Measurements from ENCODE around the gene GMPR2. TPM values are rescaled to one million over a fixed set of nuclear protein-coding genes. Genes with fewer than 3 reads are reported as not detected.

GMPR2 gene
- 81.6 and 104 TPM in 2 replicates for total RNA-seq (2014; rRNA removed; shearing (Covaris generic))

GRCh38 chr14:24232645-24233537 lies at the start of gene GMPR2:
Gene GMPR2, plus strand, starts transcription at chr14:24232929. Its CDS starts 325 bp downstream, at chr14:24233254.
- DNase-seq, result peak; percentile 66

DNA sequence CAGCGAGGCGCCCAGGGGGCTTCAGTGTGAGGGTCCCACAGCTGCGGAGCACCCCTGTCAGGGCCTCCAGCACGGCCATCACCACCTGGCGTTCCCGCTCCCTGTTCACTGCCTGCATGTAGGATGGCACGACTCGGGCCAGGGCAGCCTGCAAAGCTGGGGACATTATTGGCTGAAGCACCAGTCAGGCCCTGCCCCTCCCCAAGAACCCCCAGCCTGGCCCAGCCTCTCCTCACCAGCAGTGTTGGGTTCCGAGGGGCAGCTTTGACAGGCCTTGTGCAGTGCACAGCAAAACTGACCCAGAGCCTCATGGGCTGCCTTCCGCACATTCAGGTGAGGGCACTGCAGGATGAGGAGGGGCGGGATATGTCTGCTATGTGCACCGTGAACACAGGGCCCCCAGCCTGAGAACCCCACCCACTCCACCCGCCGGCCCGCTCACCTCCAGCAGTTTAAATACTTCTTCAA lies 49.7 kb upstream of the GMPR2 start:
- DNase-seq, result no peak
- Histone ChIP-seq H3K4me3 (ENCODE audit: insufficient read depth, low read depth, low read length) (no peak overlapping the region), H3K27me3 (ENCODE audit: control insufficient read depth, insufficient read depth, low read length) (no peaks in the 10 kb centered on the region), H3K36me3 (replicated peaks; ENCODE audit: control insufficient read depth, insufficient read depth, low read length) (peaks cover 55% of the 10 kb centered on the region)

More at GRCh38 chr14:24232645-24233537, at the start of gene GMPR2:
- Histone ChIP-seq H3K36me3 (replicated peaks; ENCODE audit: control insufficient read depth, insufficient read depth, low read length) (peaks cover 10% of the 10 kb centered on the region), H3K27me3 (ENCODE audit: control insufficient read depth, insufficient read depth, low read length) (no peaks in the 10 kb centered on the region), H3K4me3 (ENCODE audit: insufficient read depth, low read depth, low read length) (peak within 1 kb of the TSS; percentile 87)

DNA sequence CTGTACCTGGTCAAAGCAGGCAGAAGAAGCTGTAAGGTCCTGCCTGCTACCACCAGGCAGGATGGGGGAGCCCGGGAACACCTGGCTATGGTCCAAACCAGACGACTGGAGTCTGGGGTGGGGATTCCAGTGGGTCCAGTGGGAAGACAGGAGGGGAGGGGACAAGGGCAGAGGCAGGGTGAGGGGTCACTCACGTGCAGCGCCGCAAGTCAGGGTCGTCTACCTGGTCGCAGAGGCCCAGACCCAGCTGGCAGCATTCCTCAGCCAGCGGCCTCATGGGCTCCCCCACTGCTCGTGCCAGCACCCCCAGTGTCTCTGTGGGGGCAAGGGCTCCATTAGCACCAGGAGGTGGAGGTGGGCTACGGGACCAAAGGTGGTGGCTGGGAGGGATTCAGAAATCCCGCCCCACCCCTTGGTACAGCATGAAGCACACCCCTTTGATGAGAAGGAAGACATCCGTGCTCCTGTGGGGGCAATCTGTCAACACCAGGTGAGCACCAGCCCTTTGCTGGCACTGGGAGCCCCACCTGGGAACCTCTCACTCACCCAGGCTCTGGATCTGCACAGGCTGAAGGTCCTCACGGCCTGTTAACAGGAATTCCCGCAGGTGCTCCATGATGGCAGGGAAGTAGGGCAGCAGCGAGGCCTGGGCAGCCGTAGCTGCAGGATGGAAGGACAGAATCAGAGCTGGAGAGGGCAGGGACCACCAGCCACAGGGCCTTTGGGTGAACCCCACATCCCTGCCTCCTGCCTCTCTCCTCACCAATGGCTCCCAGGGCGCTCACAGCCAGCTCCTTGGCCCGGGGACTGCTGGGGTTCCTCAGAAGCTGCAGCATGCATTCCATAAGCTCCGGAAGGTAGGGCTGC lies 48.4 kb upstream of the GMPR2 start:
- Histone ChIP-seq H3K36me3 (replicated peaks; ENCODE audit: control insufficient read depth, insufficient read depth, low read length) (peaks cover 49% of the 10 kb centered on the region), H3K4me3 (ENCODE audit: insufficient read depth, low read depth, low read length) (no peak overlapping the region), H3K27me3 (ENCODE audit: control insufficient read depth, insufficient read depth, low read length) (no peaks in the 10 kb centered on the region)
- no peak for DNase-seq

GRCh38 chr14:24185026-24185425 lies 47.7 kb upstream of the GMPR2 start:
- no peak for DNase-seq
- Histone ChIP-seq H3K36me3 (replicated peaks; ENCODE audit: control insufficient read depth, insufficient read depth, low read length) (peaks cover 46% of the 10 kb centered on the region), H3K4me3 (ENCODE audit: insufficient read depth, low read depth, low read length) (no peak overlapping the region), H3K27me3 (ENCODE audit: control insufficient read depth, insufficient read depth, low read length) (no peaks in the 10 kb centered on the region)

DNA sequence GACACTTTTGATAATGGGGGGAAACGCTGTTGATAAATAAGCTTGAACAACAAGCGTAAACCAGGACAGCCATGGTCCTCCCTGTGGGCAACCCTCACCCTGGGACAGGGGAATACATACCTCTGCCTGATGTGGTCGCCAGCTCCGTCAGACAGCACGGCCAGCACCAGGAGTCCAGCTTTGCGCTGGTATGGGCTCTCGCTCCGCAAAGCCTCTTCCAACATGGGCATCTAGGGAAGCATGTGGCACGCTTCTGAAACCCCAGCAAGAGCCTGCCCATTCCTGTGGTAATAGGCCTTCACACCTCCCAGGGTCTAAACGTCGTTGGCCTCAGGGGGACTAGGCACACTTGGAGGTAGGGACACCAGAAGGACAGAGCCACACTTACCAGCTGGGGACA lies 47.0 kb upstream of the GMPR2 start:
- Histone ChIP-seq H3K4me3 (ENCODE audit: insufficient read depth, low read depth, low read length) (no peak overlapping the region), H3K27me3 (ENCODE audit: control insufficient read depth, insufficient read depth, low read length) (no peaks in the 10 kb centered on the region), H3K36me3 (replicated peaks; ENCODE audit: control insufficient read depth, insufficient read depth, low read length) (peaks cover 43% of the 10 kb centered on the region)
- no peak for DNase-seq

DNA sequence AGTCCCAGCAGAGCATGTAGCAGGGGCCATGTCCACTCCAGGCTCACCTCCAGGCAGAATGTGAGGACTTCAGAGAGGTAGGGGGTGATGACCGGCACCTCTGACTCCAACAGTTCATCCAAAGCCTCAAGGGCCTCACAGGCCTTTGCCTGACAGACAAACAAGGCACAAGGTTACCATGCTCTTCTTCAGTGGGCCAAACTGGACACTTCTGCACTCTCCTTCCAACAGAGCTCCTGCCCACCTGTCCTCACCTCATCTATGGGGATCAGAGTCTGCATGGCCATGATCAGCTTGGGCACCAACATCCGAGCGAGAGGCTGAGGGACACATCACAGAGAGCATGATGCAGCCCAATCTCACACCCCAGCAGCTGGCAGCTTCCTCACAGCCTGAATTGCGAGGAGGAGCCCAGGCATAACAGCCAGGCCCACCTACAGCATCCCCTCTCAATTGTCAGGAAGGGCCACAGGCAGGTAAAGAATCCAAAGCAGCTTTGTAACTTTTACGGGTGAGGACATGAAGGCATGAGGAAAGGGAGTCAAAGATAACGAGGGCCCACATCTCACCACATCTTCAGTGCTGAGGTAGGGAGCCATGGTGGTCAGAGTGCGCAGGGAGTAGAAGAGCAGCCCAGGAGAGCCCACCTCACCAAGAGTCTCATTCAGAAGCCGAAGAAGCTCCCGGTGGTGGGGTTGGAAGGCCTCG lies 45.7 kb upstream of the GMPR2 start:
- Histone ChIP-seq H3K36me3 (replicated peaks; ENCODE audit: control insufficient read depth, insufficient read depth, low read length) (peaks cover 34% of the 10 kb centered on the region), H3K4me3 (ENCODE audit: insufficient read depth, low read depth, low read length) (no peak overlapping the region)
- no peak for DNase-seq

DNA sequence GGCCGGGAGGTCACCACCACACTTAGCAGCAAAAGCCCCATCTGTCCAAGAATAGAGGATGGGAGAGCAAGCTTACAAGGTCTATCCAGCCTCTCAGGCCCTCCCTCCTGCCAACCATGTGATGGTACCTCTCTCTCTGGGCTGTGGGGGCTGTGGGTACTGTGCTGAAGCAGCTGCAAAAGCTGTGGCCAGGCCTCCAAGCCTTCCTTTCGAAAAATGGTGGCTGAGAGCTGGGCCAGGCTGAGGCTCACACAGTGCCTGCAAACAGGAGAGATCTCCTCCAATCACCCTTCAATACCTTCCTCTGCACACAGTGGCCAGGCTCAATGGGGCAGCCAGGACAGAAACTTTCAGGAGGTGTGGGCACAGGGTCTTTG lies 45.2 kb upstream of the GMPR2 start:
- H3K4me3 ChIP-seq (ENCODE audit: insufficient read depth, low read depth, low read length), result no peak overlapping the region
- no peak for DNase-seq
- H3K27me3 ChIP-seq (ENCODE audit: control insufficient read depth, insufficient read depth, low read length), result no peaks in the 10 kb centered on the region
- peaks cover 32% of the 10 kb centered on the region for H3K36me3 ChIP-seq (replicated peaks; ENCODE audit: control insufficient read depth, insufficient read depth, low read length)

More for the DNA sequence above, 45.7 kb upstream of the GMPR2 start:
- no peaks in the 10 kb centered on the region for H3K27me3 ChIP-seq (ENCODE audit: control insufficient read depth, insufficient read depth, low read length)

- H3K27me3 ChIP-seq (ENCODE audit: control insufficient read depth, insufficient read depth, low read length), result no peaks in the 10 kb centered on the region
- peaks cover 31% of the 10 kb centered on the region for H3K36me3 ChIP-seq (replicated peaks; ENCODE audit: control insufficient read depth, insufficient read depth, low read length)
- peak; percentile 99 for DNase-seq
- peak within 1 kb of the TSS; percentile 88 for H3K4me3 ChIP-seq (ENCODE audit: insufficient read depth, low read depth, low read length)
Observed at GRCh38 chr14:24188251-24189058, 44.3 kb upstream of the GMPR2 start, which contains the start of gene IPO4. Gene IPO4, minus strand, starts transcription at chr14:24188816. Its CDS starts 29 bp downstream, at chr14:24188787.

DNA sequence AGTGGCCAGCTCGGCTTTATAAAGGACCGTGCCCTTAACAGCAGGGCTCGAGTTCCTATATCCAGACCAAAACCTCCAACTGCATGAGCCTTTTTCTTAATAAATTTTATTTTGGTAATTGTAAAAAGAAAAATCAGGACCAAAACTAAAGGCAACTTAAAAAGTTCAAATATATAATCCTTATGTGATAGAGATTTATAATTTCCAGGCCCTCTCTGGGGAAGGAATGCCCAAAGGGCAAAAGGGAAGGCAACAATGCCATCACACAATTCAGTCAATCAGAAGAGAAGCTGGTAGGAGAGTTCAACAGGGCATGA lies 43.7 kb upstream of the GMPR2 start:
- no peak for DNase-seq
- H3K27me3 ChIP-seq (ENCODE audit: control insufficient read depth, insufficient read depth, low read length), result no peaks in the 10 kb centered on the region
- peaks cover 30% of the 10 kb centered on the region for H3K36me3 ChIP-seq (replicated peaks; ENCODE audit: control insufficient read depth, insufficient read depth, low read length)
- no peak overlapping the region for H3K4me3 ChIP-seq (ENCODE audit: insufficient read depth, low read depth, low read length)

GRCh38 chr14:24189460-24189859 lies 43.3 kb upstream of the GMPR2 start:
- no peak overlapping the region for H3K4me3 ChIP-seq (ENCODE audit: insufficient read depth, low read depth, low read length)
- DNase-seq, result no peak
- H3K36me3 ChIP-seq (replicated peaks; ENCODE audit: control insufficient read depth, insufficient read depth, low read length), result peaks cover 29% of the 10 kb centered on the region
- H3K27me3 ChIP-seq (ENCODE audit: control insufficient read depth, insufficient read depth, low read length), result no peaks in the 10 kb centered on the region

DNA sequence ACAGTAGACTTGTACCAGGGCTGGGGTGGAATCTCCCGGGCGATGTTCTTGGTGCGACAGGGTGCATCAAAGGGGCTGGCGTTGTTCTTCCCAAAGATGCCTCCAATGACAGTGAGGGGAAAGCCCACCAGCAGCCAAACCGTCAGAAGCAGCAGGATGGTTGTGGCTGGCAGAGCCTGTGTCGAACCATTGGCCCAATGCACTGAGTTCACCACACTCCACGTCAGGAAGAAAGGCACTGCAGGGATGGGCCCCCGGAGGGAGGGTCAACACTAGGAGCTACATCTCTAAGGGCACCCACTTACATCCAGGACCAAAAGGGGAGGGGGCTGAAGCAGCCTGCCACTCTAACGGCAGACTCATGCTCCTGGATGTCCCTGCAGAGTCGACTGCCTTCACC lies 42.3 kb upstream of the GMPR2 start:
- DNase-seq, result no peak
- Histone ChIP-seq H3K27me3 (ENCODE audit: control insufficient read depth, insufficient read depth, low read length) (no peaks in the 10 kb centered on the region), H3K4me3 (ENCODE audit: insufficient read depth, low read depth, low read length) (no peak overlapping the region), H3K36me3 (replicated peaks; ENCODE audit: control insufficient read depth, insufficient read depth, low read length) (peaks cover 19% of the 10 kb centered on the region)

DNA sequence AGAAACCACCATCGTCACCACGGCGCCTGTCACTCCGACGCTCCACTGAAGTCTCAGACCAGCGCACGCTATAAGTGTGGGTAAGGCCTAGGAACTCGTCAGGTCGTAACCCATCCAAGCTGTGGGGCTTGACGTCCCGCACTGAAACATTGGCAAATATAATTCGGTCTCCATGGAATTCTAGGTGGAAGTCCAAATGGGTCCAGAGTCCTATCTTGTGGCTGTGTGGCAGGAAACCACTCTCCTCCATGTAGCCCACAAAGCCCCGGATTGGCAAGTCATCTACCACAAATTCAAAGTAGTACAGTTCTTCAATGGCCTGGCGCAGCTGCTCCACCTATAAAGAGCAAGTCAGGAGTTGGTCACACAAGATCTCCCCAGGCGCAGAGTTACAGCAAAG lies 39.8 kb upstream of the GMPR2 start:
- no peak overlapping the region for H3K4me3 ChIP-seq (ENCODE audit: insufficient read depth, low read depth, low read length)
- H3K36me3 ChIP-seq (replicated peaks; ENCODE audit: control insufficient read depth, insufficient read depth, low read length), result peaks cover 1% of the 10 kb centered on the region; the same call in 1 of the 2 replicates
- no peak for DNase-seq
- H3K27me3 ChIP-seq (ENCODE audit: control insufficient read depth, insufficient read depth, low read length), result no peaks in the 10 kb centered on the region

- no peak for DNase-seq
- no peaks in the 10 kb centered on the region for H3K27me3 ChIP-seq (ENCODE audit: control insufficient read depth, insufficient read depth, low read length)
- H3K36me3 ChIP-seq (replicated peaks; ENCODE audit: control insufficient read depth, insufficient read depth, low read length), result peaks cover 1% of the 10 kb centered on the region; the same call in 1 of the 2 replicates
- peak overlapping the region; percentile 88 for H3K4me3 ChIP-seq (ENCODE audit: insufficient read depth, low read depth, low read length)
Observed at GRCh38 chr14:24194186-24194872, 38.4 kb upstream of the GMPR2 start.
